Activated T-cell treated with anti-CD3 and anti-CD28 coated beads, Interleukin-2, amount 50 U/mL, for 48 hours (primary cell): ENCODE data around the gene MYO1D.

Experiments
- DNase-seq, 2 experiments: peaks; one replicate each; pipeline ENCODE4 v3.0.0-alpha.2; 2020

Gene MYO1D

DNA sequence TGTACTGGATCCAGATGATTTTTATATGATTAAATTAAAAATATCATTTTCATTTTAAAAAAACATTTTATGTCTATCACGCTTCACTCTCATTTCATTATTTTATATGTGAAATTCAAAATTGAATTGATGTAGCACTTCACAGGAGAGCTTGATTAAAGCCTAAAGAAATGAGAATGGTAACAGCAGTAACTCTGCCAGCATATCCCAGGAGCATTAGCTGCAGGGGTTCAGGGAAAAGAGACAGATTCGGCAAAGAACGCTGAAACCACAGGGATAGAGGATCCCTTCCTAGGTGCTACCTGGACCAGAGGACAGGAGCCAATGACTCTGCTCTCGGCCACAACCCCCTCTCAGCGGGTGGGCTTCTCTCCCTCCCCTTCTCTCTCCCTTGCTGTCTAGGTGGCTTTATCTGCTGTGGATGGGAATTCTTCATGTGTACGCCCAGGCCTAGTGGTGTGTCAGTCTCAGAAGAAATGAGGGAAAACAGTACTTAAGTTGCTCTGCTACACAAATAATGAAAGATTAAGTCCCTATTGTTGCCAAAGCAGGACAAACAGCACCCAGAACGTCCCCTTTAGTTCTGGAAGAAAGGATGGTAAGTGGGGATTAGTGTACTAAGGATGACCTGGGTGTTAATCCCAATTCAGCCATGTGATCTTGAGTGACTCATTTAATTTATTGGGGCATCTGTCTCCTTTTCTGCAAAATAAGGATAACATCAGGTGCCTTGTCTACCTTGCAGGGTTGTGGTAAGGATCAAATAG lies 266.9 kb downstream of the MYO1D start:
- DNase-seq = no peak

DNA sequence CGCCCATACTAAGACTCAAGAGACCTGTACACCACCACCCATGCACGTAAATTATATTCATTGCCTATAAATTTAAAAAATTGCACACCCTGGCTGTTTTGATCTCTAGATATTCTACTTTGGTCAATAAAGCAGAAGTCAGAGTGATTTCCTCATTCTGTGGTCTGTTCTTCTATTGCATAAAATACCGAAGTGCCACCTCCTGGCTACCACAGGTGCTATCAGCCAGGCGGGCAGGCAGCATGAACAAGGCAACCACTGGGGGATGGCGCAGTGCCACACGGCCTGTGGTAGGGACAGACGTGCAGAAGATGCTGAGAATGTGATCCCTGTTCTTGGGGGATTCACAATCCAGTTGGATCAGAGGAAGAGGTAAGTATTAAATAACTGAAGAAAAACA lies 267.8 kb downstream of the MYO1D start:
- DNase-seq = peak; percentile 67 to 75

DNA sequence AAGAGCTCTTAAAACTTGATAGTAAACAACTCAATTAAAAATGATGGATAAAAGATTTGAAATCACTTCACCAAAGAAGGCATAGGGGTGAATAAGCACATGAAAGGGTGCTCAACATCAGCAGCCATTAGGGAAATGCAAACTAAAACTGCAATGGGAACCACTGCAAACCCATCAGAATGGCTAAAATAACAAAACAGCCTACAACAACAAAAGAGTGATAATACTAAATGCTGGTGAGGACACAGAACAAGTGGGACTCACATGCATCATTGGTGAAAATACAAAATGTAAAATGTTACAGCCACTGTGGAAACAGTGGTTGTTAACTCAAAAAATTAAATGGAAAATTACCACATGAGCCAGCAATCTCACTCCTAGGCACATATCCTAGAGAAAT lies 268.7 kb downstream of the MYO1D start:
- DNase-seq = no peak

DNA sequence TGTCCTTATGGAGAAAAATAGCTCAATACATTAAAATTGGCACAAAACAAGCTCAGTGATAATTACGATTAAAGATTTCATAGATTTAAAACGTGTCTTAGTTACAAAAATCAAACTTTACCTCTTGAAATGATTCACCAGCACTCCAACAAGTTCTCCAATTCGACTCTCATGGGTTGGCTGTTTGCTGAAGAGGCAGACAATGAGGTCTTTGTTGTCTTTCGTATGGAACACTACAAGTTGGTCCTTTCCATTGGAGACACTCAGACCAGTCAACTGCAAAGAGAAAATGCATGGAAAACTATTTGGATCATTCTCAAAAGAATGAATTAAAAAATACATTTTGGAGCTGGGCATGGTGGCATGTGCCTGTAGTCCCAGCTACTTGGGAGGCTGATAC lies 272.0 kb downstream of the MYO1D start:
- DNase-seq = no peak

DNA sequence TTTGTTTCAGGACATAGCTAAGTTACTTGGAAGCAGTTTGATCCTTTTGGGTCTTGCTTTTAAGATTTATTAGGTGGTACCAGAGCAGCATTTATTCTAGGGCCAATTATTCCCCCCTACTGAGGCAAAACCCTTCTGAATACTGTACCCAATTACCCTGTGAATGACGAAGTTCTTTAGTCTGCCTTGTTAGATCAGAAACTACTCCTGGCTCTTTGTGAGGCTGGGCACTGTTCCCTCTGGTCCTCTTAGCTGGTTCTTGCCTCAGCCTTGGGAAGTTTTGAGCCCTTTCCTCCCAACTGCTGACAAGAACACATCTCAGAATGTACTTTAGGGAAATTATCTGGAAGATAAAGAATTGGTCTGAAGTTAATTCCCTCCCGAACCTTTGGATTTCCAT lies 274.5 kb downstream of the MYO1D start:
- DNase-seq = no peak

DNA sequence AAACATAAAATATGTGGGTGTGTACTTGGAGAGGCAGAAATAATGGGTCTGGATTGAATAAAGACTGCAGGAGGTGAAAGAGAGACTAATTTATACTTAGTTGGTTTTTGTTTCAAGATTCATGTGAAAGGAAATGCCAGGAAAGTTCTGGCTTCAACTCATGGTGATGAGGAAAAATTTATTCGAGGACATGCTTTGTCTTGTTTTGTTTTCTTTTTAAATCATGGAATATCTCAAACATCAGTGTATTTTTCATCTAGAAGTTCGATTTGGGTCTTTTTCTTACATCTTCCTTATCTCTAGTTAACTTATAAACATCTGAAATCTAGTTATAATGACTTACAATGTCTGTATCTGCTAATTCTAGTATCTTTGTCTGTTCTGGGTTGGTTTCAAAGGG lies 275.1 kb downstream of the MYO1D start:
- no peak for DNase-seq

DNA sequence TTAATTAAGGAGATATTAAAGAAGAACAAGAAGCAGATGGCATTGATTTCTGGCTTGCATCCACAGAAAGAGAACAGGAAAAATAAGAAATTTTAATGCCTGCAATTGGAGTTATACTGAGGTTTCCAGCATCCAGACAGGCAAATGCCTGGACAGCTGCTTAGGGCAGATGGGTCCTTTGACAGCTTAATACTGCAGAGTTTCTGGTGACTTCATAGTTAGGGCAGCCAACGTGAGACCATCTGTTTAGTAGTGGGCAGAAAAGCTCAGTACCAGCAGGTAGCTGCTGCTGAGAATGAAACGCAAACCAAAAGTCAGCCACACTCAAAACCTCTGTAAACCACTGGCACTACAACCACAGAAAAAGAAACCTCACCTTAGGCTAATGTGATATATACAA lies 280.3 kb downstream of the MYO1D start:
- no peak for DNase-seq

DNA sequence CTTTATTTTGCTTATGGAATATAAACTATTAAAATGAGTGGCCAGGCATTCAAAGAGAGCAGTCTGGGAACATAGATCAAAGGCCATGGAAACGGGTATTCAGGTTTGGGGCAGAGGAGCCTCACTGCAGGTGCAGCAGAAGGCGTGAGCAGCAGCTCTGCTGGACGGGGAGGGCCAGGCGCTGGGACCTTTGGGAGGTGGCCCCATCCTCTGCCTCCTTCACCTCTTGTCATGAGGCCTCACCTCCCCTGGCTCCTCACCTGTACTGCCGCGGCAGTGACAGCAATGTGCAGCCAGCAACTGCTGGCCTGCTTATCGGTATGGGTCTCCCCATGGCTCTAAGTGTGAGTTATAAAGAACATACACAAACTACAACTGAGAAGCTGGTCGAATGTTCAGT lies 280.7 kb downstream of the MYO1D start:
- DNase-seq = no peak

DNA sequence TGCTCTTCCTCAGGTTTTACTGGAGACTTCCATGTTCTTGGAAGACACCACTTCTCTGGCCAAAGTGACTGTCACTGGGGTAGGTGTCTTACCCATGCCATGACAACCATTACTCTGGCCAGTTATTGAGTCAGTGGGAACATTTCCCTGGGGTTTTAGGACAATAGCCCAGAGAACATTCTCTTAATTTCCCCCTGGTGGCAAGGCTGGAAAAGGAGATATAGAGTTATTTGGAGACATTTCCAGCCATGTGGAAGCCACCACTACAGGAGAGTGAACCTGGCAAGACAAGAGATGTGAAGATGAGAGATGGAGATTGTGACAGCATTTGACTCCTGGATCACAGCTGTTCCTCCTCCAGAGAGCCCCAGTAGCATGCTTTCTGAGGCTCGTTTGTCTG lies 283.9 kb downstream of the MYO1D start:
- DNase-seq = no peak

DNA sequence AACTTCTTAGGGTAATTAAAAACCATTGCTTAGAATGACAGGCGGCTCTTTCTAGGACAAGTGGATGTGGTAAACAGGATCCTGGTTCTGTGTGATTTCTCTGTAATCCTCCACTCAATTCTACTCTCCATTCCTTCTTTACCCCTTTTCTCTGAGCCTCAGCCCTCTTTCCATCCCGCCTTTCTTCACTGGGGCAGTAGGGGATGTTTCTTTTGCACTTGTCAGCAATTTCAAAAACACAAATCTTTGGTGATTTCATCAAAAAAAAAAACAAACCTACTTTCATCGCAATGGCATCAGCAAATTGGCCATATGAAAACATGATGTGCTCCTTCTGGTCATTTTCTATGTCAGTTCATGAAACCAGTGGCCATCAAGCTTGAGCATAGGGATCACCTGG lies 285.5 kb downstream of the MYO1D start:
- DNase-seq = no peak

DNA sequence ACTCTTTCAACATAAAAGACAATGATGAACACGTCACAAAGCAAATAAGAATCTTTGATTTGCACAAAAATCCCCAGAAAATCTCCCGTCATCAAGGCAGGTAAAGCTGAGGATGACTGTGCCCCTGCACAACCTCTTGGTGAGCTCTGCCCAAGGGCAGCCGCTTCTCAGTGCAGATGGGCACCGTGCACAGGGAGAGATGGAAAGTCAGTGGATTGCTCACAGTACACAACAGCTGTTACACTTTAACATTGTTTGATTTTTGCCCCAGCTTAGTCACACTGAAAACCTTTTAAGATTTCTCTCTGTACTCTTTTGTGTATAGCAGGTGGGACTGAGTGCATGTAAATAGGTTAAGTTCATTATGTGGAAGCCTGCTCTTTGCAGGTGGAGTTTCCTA lies 285.9 kb downstream of the MYO1D start:
- DNase-seq = no peak

DNA sequence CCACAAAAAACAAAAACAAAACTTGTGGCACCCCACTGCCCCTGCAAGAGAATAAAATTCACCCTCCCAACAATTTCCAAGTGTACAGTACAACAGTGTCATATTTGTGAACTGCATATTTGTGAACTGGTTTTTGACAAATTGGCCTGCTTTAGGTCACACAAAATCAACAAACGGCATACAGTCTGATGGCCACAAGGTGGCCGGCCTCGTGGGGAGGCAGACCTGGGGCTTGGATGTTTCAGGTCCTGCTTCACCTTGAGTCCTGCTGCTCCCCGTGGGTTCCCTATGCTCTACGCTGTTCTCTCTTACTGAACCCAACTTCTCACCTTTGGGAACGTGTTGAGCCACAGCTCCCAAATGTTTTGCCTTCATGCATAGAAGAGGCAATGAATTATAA lies 287.9 kb downstream of the MYO1D start:
- no peak for DNase-seq

DNA sequence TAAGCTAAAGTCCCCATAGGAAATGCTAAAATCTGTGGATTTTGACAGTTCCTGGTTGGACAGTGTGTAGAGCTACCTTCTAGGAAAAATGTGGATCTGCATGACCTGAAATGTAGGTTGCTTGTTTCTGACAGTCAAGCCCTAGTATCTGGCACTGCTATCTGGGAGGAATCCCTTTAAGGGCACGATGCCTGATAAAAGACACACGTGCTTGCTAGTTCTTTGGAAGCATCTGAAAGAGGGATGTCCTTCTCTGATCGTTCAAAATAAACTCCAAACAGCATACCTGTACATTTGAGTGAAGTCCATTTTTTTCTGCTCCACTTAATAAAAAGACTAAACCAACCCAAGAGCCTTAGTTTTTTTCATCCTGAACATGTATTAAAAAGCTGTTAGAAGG lies 288.8 kb downstream of the MYO1D start:
- no peak for DNase-seq

DNA sequence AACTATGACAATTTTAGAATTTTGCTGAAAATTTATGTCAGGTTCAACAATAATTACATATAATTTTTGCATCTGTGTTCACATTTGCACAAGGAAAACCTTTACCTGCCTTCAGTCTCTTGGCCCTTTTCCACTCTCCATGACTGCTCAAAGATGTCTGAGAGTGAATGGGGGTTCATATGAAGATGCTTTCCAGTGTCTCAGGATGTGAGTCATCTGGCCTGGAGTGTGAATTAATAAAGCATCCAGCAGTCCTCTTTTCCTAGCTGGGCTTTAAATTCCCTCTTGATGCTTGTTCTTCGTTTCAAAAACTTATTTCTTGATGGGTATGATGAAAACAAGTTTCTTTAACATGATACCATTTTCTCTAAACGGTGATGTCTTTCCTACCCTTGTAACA lies 290.3 kb downstream of the MYO1D start:
- DNase-seq = no peak

DNA sequence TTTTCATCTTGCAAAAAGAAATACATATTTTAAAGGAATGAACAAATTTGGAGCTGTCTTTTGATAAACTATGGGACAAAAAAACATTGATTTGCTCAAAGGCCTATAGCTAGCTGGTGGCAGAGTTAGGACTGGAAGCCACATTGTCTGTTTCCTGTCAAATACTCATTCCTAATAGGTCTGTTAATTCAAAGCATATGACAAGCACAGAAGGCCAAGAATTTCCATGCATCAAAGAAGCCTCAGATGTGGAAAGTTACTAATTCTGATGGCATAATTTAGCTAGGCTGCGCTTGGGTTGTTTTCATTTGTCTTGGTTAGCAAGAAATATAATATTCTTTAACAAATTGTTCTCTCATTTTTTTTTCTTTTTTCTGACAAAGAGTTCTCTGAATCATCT lies 292.1 kb downstream of the MYO1D start:
- DNase-seq = no peak

DNA sequence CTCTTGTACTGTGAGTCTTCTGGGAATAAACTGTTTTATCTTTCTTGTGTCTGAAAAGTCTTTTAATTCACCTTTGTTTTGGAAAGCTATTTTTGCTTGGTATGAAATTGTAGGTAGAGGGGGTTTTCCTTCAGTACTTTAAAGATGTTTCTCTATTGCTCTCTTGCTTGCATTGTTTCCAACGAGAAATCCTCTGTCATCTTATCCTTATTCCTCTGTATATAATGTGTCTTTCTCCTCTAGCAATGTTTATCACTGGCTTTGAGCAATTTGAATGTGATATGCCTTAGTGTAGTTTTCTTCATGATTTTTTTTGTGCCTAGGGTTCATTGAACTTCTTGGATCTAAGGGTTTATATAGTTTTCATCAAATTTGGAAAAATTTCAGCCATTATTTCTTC lies 293.9 kb downstream of the MYO1D start:
- DNase-seq = no peak

DNA sequence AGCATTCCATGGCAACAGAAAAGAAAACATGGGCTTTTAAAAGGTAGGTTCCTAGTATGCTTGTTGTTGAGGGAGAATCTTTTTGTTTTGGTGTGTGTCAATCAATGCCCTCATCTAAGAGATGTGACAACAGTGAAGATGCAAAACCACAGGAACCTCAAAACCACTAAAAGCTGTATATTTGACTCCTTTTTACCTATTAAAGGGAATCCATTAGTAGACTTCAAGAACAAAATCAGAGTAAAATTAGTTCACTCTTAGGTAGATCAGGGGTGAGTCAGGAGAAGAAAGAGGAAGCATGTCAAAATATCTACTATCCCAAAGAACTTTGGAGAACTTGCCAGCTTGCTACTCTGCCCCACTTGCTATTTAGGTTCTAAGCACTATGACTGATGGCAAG lies 301.1 kb downstream of the MYO1D start:
- DNase-seq = no peak

DNA sequence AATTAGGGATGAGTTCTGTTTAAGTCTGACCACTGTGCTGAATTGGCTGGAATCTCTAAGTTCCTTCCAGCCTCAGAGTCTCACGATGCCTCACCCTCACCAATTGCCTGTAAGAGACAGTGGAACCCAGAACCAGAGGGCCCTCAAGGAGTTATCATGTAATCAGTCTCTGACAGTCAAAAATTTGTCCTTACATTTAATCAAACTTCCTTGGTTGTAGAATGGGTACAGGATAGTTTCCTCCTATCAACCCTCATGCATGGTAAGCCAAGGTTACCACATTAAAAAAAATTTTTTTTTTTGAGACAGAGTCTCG lies 306.9 kb downstream of the MYO1D start:
- DNase-seq = no peak

DNA sequence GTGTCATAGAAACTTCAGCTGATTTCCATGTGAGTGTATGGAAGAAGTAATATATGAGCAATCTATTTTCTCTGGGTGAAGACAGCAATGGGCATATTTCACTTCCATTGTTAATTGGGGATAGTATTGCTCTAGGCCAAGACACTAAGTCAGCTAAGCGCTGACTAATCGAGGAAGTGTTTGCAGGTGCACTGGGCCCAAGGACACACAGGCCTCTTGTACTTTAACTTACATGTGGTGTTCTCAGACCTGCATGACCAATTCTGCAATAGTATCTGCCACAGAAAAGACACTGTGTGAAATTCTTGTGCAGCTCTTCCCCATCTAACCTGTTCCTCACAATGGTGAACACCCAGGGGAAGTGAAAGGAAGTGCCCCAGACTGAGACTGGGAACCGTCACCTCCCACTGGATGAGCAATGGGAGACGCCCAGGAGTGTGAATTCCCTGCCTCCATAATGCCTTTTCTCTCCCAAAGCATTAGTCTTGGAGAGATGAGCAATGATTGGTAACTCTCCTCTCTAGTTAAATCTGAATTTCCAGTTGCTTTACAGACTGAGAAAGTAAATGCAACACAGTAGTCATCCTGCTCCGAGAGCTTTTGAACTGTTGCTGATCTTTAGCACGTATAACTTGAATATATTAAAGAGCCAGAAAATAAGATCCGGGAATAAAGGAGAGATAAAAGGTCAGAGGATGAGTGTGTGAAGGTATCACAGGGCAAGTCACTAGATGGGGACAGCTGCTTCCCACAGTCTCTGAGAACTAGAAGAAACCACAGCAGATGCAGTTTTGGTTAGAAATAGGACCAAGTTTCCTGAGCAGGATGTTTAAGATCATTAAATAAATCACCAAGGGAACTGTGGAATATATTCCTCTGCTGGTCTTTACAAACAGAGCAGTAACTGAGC lies 307.5 kb downstream of the MYO1D start:
- no peak for DNase-seq

DNA sequence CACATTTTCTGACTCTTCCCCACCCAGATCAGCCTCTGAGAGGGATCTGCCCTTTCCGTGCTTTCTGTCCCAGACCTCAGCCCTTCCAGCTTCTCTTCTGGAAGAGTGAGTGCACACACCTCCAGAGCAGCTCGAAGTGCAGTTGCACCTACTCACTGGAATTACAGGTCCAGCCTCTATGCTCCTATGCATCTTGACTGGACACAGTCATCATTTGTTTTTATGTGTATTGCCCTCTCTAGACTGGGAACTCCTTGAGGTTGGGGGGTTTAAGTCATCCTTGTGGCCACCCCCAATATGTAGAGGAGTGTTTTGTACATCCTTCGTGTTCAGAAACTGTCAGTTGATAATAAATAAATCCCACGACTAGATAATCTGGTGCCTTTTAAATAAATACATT lies 308.2 kb downstream of the MYO1D start:
- no peak for DNase-seq

DNA sequence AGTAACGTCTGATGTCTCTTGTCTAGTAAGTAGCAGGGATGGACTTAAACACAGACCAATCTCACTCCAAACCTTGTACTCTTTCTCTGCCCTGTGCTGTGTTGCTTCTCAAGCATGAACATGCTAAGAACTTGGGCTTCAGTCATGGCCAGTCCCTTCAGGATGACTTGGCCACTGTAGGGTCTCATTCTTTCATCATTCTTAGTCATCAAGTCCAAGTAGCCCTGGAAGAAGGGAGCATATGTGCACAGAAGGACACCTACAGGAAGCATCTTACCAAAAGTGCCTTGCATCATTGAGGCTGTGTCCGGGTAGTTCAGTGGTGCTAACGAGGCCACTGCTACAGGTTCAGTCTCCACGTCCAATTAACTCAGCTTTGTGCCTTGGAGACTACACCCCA lies 309.4 kb downstream of the MYO1D start:
- no peak for DNase-seq

DNA sequence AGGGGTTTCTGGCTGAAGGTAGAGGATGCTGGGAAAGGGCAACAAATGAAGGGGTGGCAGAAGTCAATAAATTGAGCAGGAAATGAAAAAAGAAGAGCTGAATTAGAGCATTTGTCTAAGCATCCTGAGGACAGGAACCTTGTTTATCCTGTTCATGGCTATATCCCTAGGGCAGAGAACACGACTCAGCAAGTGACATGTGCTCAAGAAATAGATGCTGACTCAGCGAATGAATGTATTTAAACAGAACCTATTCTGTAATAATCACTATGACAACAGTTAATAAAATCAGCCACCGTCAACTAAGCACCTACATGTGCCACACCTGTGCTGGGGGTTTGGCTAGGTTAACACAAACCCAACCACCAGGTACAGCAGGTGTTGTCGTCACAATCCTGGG lies 309.8 kb downstream of the MYO1D start:
- no peak for DNase-seq

DNA sequence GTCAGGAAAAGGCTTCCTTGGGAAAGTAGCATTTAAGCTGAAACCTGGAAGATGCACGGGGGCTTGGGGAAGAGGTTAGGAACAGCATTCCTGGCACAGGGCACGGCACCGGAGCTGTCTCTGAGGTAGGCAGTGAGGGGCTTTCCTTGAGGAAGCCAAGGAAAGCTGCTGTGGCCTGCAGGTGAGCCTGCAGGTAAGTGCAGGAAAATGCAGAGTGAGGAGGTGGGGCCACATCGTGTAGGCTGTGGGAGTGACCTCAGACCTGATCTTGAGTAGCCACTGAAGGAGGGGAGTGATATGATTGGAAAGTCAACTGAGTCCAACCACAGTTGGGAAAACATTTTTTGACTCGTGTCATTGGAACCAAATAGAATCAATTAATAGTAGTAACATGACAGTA lies 310.6 kb downstream of the MYO1D start:
- DNase-seq = no peak

DNA sequence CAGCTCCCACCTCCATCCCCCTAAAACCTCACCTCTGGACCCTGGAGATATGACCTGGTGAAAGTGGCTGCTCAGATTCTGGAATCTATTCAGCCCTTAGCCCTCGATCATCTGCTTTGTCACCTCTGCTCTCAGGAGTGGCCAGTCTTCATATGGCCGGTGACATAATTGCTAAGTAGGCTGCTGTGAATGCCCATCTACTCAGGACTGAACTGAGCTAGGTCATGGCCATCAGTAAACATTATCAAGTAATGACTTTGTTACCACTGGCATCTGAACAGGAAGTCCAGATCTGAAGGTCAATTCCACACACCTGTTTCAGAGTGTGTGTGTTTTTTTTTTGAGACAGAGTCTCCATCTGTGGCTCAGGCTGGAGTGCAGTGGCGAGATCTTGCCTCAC lies 311.5 kb downstream of the MYO1D start:
- no peak for DNase-seq

DNA sequence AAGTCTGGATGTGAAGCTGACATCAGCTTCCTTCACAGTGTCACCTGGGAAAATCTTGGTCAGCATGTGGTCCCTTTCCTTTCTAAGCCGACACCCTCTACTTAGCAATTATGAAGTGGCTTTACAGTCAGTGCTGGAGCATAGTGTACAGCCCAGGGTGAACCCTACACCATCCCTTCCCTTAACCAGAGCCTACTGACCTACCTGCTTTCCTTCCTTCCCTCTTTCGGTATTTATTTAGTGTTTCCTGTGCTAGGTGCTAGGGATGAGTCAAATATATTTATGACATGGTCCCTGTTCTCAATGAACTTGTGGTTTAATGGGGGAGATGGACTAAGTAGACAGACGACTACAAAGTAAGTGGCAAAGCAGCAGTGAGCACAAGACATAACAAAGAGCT lies 312.6 kb downstream of the MYO1D start:
- DNase-seq = peak; percentile 32 to 46
